ENCODE data around the gene MEX3D.

The MEX3D gene

DNA sequence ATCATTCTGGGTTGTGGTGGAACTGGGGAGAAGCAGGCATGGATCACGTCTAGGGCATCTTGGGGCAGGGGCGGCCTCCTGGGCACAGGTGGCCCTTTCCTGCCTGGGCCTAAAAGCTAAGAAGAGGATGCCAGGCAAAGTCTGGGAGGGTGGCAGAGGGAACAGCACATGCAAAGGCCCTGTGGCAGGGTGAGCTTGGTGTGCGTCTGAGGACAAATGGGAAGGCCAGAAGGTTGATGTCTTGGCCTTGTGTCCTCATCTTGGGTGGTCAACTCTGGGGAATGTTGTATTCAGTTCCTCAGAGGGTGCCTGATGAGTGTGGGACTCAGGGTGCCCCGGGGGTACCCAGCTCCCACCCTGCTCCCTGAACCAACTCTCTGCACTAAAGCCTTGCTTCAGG, 49.7 kb downstream of the MEX3D start:
- no peak for DNase-seq (ENCODE audit: low spot score)

DNA sequence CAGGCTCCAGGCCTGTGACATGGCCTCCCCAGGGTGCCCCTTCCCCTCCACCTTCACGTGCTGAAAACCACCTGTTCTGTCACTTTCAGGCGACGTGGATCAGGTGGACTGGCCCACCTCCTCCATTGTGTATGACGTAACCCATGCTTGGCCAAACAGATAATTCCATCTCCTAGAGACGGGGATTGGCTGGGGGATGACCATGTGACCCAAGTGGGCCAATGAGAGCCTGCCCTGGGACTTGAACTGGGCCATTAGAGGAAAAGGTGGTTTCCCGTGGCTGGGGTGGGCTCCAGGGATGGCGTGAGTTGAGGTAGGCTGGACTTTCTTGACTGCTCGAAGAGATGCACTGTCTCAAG, 51.8 kb downstream of the MEX3D start:
- no peak for DNase-seq (ENCODE audit: low spot score)

DNA sequence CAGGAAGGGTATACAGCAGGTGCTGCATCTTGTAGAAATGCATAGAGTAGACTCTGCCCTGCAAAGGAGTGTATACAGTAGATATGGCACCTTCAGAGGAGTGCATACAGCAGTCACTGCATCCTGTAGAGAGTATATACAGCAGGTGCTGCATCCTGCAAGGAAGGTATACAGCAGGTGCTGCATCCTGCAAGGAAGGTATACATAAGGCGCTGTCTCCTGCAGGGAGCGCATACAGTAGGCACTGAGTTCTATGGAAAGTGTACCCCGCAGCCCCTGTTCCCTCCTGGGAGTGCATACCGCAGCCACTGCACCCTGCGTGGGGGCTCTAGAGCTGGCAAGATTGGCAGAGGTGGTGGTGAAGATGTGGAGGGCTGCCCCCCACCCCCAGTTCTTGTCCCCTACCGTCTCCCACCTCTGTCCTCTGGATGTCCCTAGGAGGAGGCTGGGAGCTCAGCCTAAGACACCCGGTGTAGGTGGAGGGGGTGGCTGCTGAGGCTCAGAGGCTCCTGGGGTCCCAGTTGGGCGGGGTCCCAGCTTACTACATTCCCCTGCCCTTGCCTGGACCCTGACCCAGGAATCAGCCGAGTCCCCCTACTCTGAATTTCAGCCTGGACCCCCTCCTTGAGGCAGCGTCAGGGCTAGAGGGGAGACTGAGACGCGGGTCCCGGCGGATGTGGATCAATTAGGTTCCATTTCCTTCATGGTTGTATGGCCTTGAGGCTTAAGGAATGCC, 53.0 kb downstream of the MEX3D start:
- DNase-seq (ENCODE audit: low spot score): no peak

DNA sequence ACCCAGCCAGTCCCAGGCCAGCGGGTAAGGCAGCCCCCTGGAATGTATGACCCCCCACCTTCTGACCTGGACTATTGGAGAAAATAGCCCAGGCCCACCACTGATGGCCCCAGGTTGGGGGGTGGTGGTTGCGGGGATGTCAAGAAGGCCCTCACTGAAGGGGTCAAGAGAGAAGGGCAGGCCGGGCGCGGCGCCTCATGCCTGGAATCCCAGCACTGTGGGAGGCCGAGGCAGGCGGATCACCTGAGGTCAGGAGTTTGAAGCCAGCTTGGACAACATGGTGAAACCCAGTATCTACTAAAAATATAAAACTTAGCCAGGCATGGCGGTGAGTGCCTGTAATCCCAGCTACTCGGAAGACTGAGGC, 53.8 kb downstream of the MEX3D start:
- DNase-seq (ENCODE audit: low spot score): no peak

DNA sequence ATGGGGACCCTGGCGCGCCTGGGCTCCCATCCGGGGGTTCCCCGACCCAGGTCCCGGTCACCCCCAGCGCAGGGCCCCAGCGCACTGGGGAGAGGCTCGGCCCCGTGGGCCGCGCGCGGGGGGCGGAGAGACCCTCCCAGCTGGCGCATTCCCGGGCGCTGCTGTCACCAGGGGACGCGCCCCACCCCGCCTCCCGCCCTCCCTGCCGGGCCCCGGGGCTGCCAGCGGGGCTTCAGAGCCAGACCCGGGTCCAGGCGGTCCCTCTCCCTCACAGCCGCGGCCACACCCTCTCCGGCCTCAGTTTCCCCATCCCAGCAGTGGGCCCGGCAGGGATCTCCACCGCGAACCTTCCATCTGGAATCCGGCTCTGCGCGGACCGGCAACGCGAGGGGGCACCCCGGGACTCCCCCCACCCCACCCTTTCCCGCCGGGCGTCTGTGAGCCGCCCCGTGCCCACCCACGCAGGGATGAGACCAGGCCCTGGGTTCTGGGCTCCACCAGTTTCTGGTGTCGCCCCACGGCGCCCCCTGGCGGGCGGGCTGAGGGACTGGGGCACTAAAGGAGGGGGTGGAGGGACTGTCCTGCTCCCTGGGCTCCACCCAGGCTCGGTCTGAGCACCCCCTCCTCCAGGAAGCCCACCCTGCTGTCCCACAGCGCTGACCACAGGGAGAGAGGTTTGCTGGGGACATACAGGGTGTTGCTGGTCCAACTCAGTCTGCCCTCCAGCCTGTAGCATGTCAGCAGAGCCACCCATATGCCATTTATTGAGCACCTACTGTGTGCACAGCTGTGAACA, 54.4 kb downstream of the MEX3D start:
- DNase-seq (ENCODE audit: low spot score): peak; percentile 67

DNA sequence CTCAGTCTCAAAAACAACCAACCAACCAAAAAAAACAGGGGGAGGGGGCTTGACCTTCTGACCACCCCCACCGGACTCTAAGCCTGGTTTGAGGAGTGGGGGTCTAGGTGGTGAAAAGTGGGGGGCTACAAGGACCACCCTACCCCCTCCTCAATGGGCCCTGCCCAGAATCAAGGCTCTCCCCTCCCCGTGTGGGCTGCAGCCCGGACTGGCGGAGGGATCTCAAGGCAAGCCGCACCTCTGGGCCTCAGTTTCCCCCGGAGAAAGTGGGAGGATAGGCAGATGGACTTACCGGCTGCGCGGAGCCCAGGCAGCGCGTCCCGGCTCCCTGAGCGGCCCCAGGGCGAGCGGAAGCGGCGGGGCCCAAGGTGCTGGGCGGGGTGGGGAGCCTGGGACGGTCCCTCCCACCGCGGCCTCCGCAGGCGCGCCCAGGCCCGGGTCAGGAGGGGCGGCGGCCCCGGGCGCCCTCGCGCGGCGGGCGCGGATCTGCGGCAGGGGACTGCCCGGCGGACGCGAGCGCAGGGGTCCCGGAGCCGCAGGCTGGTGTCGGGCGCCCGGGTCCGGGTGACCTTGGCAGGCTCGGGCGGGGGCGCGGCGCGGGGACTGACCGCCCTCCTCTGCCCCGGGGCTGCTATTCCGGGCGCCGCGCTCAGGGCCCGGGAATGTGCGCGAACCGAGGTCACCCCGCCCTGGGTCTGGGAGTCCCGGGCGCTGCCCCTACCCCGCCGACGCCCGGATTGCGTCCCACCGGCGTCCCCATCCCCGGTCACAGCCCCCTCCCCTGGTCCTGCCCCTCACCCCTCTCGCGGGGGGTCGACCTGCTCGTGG, 55.2 kb downstream of the MEX3D start, which contains the start of gene ADAMTSL5:
Gene ADAMTSL5 (minus strand): TSS at position 349 of the 828 bp plus-strand sequence. CDS start 2,076 bp downstream, outside the sequence.
- peak; percentile 8 for DNase-seq (ENCODE audit: low spot score)

DNA sequence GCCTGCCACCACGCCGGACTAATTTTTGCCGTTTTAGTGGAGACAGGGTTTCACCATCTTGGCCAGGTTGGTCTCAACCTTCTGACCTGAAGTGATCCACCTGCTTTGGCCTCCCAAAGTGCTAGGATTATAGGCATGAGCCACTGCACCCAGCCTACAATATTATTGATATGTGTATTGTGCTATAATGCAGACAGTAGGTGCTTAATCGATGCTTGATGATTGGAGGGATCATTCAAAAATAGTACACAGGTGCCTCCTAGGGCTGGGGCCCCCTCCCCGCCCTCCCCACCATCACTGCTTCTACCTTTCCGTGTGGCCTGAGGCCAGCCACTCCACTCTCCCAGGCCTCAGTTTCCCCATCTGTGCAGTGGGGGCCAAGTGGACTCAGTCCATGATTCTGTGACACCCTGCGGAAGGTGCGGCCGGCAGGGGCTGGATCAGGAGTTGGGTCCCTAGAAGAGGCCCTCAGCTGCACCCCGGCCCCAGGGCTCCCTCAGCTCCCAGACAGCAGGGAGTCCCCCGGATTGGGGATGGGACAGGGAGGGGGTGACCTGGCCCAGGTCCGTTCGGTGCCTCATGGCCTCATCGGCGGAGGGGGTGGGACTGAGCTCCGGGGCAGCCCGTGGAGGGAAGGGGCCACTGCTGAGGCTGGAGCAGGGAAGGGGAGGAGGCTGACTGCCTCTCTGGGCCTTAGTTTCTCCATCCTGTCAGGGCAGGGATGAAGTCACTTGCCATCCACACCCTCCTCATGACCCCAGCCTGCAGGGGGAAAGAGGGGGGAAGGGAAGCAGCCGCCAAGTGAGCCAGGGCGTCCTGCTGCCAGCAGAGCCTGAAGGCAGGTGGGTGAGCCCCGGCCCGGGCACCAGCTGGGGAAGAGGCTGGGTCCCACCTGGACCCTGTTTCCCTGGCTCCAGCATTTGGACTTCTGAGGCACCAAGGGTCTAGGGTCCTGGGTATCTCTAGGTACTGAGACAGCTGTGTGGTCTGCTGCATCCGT, 56.5 kb downstream of the MEX3D start:
- no peak for DNase-seq (ENCODE audit: low spot score)

DNA sequence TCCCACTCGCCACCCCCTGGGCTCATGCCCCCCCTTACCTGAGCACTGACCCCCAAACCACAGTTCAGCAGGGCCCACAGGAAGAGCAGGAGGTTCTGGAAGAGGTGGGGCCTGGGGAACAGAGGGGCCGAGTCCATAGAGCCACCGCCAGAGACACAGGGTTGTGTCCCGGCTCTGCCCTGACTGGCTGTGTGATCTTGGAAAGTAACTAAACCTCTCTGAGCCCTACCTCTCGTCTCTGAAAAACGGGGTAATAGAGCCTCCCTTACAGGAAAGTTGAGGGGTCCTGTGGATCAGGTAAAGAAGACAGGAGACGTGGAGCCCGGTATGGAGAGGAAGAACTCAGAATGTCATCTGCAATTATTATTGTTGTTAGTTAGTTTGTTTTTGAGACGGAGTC, 57.3 kb downstream of the MEX3D start:
- no peak for DNase-seq (ENCODE audit: low spot score)

DNA sequence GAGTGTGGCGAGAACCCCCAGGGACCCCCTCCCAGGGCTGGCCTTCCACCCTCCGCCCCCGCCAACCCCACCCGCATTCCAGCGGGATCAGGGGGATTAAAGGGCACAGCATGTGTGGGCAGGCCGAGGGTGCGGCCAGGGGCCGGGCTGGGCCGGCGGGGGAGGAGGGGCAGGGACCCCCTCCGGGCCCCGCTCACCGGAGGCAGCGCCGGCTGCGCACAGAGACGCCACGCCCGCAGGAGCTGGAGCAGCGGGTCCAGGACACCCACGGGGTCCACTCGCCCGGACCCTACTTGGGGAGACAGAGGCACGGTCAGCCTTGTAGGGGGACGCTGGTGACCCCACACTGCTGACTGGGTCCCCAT, 57.7 kb downstream of the MEX3D start:
- no peak for DNase-seq (ENCODE audit: low spot score)

DNA sequence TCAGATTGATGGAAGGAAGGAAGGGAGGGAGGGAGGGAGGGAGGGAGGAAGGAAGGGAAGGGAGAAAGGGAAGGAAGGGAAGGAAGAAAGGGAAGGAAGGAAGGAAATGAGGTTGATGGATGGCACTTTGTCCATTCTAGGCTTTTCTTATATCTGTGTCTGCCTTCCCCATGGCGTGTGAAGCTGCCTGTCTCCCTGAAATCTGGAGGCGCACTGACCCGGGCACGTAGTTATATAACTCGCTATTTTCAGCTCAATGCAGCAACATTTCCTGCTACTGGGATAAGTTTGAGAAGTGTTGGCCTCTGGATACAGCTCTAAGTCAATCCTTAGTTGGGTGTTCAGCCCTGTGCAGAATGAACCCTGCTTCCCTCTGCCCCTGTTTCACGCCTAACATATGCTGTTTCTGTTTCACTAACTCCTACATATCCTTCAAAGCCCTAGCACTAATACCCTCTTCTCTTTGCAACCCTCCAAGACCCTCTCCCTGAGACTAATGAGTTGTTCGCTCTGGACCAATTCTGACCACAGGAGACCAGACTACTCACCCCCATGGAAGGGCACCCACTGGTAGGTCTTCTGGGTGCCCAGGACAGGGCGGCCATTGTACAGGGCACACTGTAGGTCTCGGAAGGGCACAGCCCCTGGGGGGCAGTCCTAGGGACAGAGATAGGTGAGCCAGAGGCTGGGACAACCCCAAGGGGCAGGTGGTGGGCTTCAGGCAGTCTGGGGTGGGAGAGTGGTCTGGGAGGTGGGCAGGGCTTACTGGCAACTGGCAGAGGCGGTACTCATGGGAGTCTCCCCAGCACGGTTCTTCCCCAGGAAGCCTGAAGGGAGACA, 58.3 kb downstream of the MEX3D start:
- no peak for DNase-seq (ENCODE audit: low spot score)

DNA sequence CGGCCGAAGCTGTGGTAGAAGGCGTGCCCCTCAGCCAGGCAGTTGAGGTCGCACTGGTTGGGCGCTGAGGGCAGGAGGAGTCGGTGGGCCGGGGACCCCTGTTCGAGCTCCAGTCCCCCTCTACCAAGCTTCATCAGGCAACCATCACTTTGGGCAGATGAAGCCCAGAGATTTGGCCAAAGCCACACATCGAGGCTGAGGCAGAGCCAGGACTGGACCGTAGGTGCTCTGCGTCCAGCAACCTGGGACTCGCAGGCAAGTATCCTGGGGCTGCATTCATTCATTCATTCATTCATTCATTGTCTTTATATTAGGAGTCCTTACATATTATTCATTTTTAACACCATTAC, 59.6 kb downstream of the MEX3D start:
- DNase-seq (ENCODE audit: low spot score): no peak

DNA sequence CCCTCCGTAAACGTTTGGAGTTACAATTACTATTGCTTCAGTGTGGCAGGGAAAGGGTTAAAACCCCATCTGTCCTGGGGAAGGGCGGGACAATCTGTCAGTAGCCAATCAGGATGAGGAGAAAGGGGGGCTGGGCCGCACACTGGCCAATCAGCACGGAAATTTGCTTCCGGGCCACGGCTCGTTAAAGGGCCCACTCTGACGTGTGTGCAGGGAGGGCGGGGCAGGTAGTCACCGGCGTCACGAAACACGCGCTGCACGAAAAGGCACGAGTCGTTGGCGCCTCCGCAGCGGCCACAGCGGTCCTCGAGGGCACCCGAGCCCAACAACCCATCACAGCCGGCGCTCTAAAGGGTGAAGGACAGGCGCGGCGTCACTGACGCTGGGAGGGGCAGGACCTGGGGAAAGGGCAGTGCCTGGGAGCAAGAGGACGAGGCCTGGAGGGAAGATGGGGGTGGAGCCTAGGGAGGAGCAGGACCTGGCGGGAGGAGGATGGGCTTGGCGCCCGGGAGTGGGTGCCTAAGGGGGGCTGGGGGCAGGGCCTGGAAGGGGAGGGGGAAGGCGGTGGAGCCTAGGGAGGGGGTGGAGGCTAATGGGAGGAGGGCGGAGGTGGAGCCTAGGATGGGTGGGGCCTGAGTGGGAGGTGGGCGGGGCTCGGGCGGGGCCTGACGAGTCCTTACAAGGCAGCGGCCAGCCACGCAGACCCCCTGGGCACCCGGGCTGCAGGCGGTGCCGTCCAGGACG, 60.2 kb downstream of the MEX3D start:
- peak; percentile 85 for DNase-seq (ENCODE audit: low spot score)

DNA sequence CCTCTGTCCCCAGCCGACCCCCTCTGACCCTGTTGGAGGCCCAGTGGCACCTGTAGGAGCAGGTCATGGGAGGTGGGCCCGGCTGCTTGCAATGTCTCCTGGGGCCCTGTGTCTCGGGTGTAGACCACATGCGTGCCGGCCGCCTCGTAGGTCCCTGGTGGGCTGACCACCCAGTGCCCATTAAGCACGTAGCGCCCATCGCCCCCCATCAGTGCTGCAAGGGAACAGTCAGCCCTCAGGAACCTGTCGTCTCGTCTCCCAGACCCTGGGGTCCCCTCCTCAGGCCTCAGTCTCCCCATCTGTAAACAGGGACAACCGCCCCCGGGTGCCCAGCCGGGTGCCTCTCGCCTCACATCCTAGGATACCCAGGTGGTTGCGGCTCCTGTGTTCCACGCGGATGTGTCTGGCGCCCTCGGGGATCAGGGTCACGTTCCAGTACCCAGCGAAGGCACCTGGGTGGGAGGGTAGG, 60.9 kb downstream of the MEX3D start:
- DNase-seq (ENCODE audit: low spot score): no peak

DNA sequence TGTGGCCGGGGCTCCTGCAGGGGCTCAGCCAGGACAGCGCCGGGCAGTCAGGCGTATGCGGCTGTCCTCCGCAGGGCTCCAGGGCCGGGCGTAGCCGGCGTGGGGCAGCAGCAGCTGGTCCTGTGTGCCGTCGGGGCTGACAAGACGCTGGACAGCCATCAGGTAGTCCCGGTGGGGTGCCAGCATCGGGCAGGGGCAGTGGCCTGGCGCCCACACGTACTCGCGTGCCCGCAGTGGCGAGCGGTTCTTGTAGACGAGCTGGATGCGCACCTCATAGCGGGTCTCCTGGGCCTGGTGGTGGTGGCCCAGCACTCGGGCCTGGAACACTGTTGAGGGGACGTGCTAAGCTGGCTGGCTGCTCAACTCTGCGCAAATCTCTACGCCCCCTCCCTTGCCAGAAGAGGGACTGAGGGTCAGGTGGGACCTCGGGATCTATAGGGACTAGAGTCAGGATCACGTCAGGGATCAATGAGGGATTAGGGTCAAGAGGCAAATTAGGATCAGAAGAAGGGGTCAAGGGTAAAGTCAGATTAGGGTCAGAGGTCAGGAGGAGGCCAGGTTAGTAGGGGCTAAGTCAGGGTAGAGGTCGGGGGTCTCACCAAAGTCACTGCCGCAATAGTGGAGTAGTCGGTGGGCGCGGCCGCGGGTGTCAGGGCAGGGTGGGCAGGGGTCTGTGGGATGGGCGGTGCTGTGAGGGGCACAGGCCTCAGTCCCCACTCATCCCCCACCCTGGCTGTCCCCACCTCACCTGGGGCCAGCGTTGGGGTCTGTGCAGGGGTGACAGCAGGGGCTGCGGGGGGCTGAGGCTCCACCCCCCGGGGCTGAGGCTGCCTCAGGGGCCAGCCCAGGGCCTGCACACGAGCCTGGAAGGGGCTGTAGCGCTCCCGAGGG, 61.9 kb downstream of the MEX3D start:
- DNase-seq (ENCODE audit: low spot score): no peak

DNA sequence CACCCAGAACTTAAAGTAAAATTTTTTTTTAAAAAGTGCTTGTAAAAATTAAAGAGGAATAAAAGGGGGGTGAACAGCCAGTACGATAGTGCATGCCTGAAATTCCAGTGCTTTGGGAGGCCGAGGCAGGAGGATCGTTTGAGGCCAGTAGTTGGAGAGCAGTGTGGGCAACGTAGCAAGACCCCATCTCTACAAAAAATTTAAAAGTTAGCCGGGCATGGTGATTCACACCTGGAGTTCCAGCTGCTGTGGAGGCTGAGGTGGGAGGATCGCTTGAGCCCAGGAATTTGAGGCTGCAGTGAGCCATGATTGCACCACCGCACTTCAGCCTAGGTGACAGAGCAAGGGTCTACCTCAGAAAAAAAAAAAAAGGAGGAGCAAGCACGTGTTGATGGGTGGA, 63.1 kb downstream of the MEX3D start:
- no peak for DNase-seq (ENCODE audit: low spot score)

All from hematopoietic multipotent progenitor cell treated with erythropoietin and hydrocortisone succinate and interleukin-3 and kit ligand, for 17 days (in vitro differentiated cells).